Upper lobe of right lung (tissue), 1 donor: ENCODE results near the gene SIK3. TPM values are rescaled to one million over a fixed set of nuclear protein-coding genes. Genes with fewer than 3 reads are reported as not detected.

Experiments
- ATAC-seq: fragments of 200-7000 bp; cut with Tn5 transposase; one replicate; pipeline ENCODE4 v1.9.1; 2020; ENCODE audit warnings: mild to moderate bottlenecking, moderate library complexity
- DNase-seq: peaks from one replicate; pipeline ENCODE4 v3.0.0-alpha.2; 2020
- H3K27ac ChIP-seq: fragments of 200-600 bp; one replicate; pipeline ENCODE4 v1.8.0; 2022
- H3K27me3 ChIP-seq: fragments of 200-600 bp; one replicate; pipeline ENCODE4 v1.8.0; 2022; ENCODE audit warnings: mild to moderate bottlenecking
- H3K36me3 ChIP-seq: fragments of 200-600 bp; one replicate; pipeline ENCODE4 v1.8.0; 2022
- H3K4me1 ChIP-seq: fragments of 200-600 bp; one replicate; pipeline ENCODE4 v1.8.0; 2022
- H3K4me3 ChIP-seq: fragments of 200-600 bp; one replicate; pipeline ENCODE4 v1.8.0; 2022; ENCODE audit warnings: mild to moderate bottlenecking
- H3K9me3 ChIP-seq: fragments of 200-600 bp; one replicate; pipeline ENCODE4 v1.8.0; 2022
- intact Hi-C: fragments of 100-400 bp; cut with DNase I; formaldehyde crosslinking; loops from one replicate; pipeline ENCODE4 v1.11.0; 2022
- total RNA-seq: library from RNA; stranded (reverse); fragmentation: NEBNext Ultra II Directional; extraction: Animal tissue kit (Norgen Biotek cat#: 25700); gene quantifications from one replicate; pipeline ENCODE4 v1.2.1, GENCODE V29; 2021
- TF ChIP-seq, protein P1 (sequence below): fragments of 200-600 bp; IDR thresholded peaks from one replicate; pipeline ENCODE4 v1.8.0; 2022; ENCODE audit warnings: antibody characterized with exemption
- donor health status: DM: no; HTN: yes; CAD: no; lungs with severe emphysema.

The SIK3 gene
- total RNA-seq, 1 donor from 2014 or later: 37.1 TPM

DNA sequence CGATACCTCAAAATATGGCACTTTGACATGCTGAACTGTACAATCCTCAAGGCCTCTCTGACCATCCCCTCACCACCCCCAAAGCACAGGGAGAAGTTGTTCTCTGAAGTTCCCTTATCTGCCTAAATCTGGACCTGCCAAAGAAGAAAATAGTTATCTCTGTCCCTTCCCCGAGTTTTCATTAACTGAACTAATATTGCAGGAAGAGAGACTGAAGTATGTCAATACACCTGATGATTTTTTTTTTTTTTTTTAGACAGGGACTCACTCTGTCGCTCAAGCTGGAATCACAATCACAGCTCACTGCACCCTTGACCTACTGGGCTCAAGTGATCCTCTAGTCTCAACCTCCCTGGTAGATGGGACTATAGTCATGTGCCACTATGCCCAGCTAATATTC lies 75.0 kb downstream of the SIK3 start:
- intact Hi-C loops: no loop called here
- no peak overlapping the region for H3K4me3 ChIP-seq
- no peaks in the 10 kb centered on the region for H3K27me3 ChIP-seq
- TF ChIP-seq, protein P1, sequence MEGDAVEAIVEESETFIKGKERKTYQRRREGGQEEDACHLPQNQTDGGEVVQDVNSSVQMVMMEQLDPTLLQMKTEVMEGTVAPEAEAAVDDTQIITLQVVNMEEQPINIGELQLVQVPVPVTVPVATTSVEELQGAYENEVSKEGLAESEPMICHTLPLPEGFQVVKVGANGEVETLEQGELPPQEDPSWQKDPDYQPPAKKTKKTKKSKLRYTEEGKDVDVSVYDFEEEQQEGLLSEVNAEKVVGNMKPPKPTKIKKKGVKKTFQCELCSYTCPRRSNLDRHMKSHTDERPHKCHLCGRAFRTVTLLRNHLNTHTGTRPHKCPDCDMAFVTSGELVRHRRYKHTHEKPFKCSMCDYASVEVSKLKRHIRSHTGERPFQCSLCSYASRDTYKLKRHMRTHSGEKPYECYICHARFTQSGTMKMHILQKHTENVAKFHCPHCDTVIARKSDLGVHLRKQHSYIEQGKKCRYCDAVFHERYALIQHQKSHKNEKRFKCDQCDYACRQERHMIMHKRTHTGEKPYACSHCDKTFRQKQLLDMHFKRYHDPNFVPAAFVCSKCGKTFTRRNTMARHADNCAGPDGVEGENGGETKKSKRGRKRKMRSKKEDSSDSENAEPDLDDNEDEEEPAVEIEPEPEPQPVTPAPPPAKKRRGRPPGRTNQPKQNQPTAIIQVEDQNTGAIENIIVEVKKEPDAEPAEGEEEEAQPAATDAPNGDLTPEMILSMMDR: no peak
- H3K9me3 ChIP-seq: no peaks in the 10 kb centered on the region
- ATAC-seq (no peak), DNase-seq (no peak)
- peaks cover 30% of the 10 kb centered on the region for H3K4me1 ChIP-seq
- no peaks in the 10 kb centered on the region for H3K36me3 ChIP-seq
- H3K27ac ChIP-seq: no peak overlapping the region

- Histone ChIP-seq H3K27ac (no peak overlapping the region), H3K36me3 (no peaks in the 10 kb centered on the region), H3K9me3 (no peaks in the 10 kb centered on the region), H3K4me3 (no peak overlapping the region), H3K27me3 (no peaks in the 10 kb centered on the region), H3K4me1 (peaks cover 30% of the 10 kb centered on the region)
- DNase-seq: no peak
- ATAC-seq: no peak
- intact Hi-C loops: no loop called here
- TF ChIP-seq, protein P1: no peak
These were observed 75.7 kb downstream of the SIK3 start for GRCh38 chr11:117022526-117022925.

DNA sequence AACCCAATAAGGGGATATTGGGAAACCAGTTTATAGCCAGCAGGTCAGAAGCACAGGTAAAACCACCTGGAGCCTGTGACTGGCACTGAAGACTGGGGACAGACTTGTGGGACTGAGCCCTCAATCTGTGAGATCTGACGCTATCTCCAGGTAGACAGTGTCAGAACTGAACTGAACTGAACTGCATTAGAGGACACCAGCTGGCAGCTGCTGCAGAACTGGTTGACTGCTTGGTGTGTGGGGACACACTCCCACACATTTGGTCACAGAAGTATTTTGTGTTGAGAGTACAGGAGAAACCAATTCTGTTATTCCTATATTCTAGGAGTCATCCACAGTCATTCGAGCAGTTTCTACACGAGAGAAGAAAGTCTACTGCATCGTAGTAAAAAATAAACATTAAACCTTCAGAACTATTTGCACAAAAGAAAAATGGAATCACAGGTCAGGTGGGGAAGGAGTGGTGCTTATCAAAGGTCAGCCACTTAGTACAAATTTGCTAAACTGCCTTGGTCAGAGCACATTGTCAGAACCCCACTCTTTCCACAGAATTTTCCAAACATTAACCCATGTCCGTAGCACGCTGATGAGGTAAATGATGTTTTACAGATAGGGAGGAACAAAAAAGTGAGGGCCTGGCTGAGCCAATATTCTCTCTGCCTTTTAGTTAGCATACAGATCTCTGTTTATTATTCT lies 77.2 kb downstream of the SIK3 start:
- intact Hi-C loops: no loop called here
- TF ChIP-seq, protein P1: no peak
- Histone ChIP-seq H3K36me3 (no peaks in the 10 kb centered on the region), H3K4me1 (peaks cover 22% of the 10 kb centered on the region), H3K9me3 (no peaks in the 10 kb centered on the region), H3K27me3 (no peaks in the 10 kb centered on the region), H3K4me3 (no peak overlapping the region), H3K27ac (no peak overlapping the region)
- DNase-seq: no peak
- ATAC-seq: peak; percentile 13

DNA sequence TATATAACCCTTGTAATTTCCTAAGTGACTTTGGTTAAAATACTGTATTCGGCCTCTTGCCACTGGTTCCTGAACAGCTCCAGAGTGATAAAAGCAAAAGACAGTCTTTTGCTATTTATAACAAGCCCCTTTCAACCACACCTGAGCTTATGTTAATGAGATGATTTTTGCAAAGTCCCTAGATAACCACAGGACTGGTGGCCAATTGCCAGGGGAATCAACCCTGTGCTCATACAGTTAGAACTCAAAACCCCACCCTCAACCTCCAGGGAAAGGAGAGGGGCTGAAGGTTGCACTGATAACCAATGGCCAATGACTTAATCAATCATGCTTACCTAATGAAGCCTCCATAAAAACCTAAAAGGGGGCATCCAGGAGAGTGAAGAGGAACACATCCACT lies 77.9 kb downstream of the SIK3 start:
- Histone ChIP-seq H3K27ac (no peak overlapping the region), H3K9me3 (no peaks in the 10 kb centered on the region), H3K36me3 (no peaks in the 10 kb centered on the region), H3K4me1 (peaks cover 18% of the 10 kb centered on the region), H3K27me3 (no peaks in the 10 kb centered on the region), H3K4me3 (no peak overlapping the region)
- TF ChIP-seq, protein P1: no peak
- ATAC-seq (no peak), DNase-seq (no peak)
- intact Hi-C loops: no loop called here

DNA sequence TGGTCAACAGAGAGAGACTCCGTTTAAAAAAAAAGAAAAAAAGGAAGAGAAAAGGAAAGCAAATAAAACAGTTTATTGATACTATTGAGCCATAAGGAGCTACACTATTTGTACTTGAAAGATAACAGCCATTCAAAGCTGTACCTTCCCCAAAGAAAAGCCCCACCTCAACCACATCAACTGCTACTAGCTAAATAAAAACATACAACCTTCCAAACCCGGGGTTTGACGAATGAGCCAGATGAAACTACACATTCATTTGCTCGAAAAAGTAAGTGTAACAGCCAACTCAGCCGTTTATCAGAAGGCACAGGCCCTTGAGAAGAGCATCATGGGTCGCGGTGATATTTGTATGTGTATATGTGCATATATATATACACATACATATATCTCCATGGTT lies 78.4 kb downstream of the SIK3 start:
- TF ChIP-seq, protein P1: no peak
- H3K9me3 ChIP-seq: no peaks in the 10 kb centered on the region
- H3K36me3 ChIP-seq: no peaks in the 10 kb centered on the region
- intact Hi-C loops: no loop called here
- H3K27ac ChIP-seq: no peak overlapping the region
- ATAC-seq: no peak
- H3K4me3 ChIP-seq: no peak overlapping the region
- peaks cover 14% of the 10 kb centered on the region for H3K4me1 ChIP-seq
- H3K27me3 ChIP-seq: no peaks in the 10 kb centered on the region
- no peak for DNase-seq

DNA sequence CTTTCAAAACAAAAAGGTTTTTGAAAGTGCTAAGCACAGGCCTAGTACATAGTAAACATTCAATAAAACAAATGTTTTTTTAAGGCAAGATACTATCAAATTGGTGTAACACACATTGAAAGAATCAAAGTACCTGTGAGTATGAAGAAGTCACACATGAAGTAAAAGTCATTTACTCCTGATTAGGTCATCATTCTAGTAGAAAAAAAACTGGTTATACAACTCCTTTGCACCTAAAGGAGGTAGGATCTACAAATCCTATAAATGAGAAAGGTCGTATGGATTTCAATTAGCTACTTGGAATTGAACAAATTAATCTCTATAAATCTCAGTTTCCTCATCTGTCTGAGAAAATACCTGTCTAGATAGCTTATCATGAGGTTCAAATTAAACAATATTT lies 80.8 kb downstream of the SIK3 start:
- H3K27ac ChIP-seq: no peak overlapping the region
- peaks cover 6% of the 10 kb centered on the region for H3K4me1 ChIP-seq
- H3K36me3 ChIP-seq: no peaks in the 10 kb centered on the region
- no peak for DNase-seq
- H3K27me3 ChIP-seq: no peaks in the 10 kb centered on the region
- ATAC-seq: no peak
- intact Hi-C loops: no loop called here
- no peak overlapping the region for H3K4me3 ChIP-seq
- TF ChIP-seq, protein P1: no peak
- H3K9me3 ChIP-seq: no peaks in the 10 kb centered on the region
